Fibroblast of skin of right quadriceps (primary cell): Measurements from ENCODE around the gene NES.
A peak's percentile ranks its signal among the peaks of the same experiment; 100 is the strongest.

Source experiments
- DNase-seq: peaks from one replicate; pipeline ENCODE4 v3.0.0-alpha.2; 2013

NES gene

GRCh38 chr1:156677616-156678596, 699 bp upstream of the NES start:
- DNase-seq: peak; percentile 85

DNA sequence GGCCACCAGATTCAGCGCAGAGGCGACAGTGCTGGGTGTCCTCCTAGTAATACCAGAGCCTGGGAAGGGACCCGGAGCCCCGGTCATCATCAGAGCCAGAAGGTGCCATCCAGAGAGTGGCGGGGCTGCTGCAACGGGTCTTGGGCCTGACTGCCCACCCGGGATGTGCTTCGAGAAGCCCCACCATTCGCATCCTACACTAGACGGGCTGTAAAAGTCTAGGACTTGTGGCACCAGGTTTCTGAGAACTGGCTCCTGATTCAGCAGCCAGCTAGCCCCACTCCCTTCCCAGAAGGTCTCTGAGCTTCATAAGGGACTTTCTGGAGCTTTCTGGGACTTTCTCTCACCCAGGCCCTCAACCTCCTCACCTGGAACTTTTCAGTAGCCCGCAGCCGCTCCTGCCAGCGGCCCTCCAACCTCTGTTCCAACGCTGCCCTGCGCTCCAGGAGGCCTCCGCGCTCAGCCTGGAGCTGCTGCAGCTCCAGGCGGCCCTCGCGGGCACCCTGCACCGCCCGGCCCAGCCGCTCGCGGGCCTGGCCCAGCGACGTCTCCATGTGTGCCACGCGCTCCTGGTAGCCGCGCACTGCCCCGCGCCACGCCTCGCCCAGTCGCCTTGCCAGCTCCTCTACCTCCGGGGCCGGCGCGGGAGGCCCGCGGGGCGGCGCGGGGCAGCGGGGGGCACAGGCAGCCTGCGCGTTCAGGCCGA, 940 bp downstream of the NES start:
- no peak for DNase-seq

GRCh38 chr1:156675210-156676113, 1.7 kb downstream of the NES start:
- peak; percentile 62 for DNase-seq

DNA sequence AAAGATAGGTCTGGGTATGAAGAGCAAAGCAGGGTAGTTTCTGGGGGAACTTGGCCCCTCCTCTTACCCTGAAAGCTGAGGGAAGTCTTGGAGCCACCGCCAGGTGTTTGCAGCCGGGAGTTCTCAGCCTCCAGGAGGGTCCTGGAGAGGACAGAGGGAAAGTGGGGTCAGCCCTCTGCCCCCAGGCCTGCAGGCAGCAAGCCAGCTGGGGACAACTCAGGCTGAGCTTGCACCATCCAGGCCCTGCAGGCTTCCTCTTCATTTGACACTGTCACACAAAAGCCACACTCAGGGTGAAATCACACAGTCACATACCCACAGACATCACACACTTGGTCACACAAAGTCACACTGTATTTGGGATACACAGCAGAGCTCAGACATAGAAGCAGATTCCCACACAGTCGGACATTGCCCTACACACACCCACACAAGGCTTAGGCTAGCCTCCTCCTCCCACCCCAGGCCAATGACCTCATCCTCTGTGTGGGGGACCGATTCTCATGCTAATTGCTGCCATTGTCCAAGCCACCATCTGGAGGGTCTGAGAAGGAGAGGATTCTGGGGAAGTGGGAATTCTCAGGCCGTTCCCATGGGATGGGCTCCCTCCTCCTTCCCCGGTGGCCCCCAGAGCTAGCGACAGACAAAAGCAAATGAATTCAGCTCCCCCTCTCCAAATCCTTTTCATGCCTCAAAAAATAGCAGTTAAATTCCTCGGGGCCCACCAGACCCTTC, 3.7 kb downstream of the NES start:
- DNase-seq: no peak

DNA sequence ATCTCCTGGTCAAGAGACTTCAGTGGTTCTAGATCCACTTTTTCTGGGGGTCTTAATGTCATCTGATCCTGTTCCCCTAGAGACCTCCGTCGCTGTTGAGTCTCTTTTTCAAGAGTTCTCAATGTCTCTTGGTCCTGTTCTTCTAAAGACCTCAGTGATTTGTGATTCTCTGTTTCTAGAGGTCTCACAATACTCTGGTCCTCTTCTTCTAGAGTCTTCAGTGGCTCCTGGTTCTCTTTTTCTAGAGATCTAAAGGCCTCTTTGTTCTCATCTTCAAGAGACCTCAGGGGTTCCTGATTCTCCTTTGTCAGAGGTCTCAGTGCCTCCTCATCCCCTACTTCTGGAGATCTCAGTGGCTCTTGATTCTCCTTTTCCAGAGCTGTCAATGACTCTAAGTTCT, 5.4 kb downstream of the NES start:
- no peak for DNase-seq

GRCh38 chr1:156670791-156671190, 6.4 kb downstream of the NES start:
- DNase-seq: no peak

- no peak for DNase-seq
Measured at GRCh38 chr1:156670359-156670758, 6.8 kb downstream of the NES start.

DNA sequence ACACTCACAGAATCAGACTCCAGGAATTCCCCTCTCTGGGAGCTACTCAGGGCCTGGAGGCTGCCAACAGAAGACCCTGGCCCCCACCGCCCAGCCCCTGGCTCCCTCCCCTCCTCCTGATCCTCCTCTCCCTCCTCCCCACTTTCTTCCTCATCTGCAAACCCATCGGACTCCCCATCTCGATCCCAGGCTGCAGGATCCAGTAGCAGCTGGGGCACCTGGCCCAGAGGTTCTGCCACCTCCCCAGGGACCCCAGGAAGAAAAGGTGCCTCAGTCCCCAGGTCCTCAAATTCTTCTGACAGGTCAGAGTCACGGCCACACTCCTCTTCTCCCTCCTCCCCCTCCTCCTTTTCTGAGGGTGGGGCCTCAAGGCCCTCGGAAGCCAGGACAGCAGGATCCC, 7.4 kb downstream of the NES start:
- DNase-seq: no peak

GRCh38 chr1:156668801-156669637, 8.2 kb downstream of the NES start:
- no peak for DNase-seq

GRCh38 chr1:156667968-156668709, 9.1 kb downstream of the NES start:
- DNase-seq: no peak

GRCh38 chr1:156667610-156667967, 9.6 kb downstream of the NES start:
- DNase-seq: peak; percentile 42

DNA sequence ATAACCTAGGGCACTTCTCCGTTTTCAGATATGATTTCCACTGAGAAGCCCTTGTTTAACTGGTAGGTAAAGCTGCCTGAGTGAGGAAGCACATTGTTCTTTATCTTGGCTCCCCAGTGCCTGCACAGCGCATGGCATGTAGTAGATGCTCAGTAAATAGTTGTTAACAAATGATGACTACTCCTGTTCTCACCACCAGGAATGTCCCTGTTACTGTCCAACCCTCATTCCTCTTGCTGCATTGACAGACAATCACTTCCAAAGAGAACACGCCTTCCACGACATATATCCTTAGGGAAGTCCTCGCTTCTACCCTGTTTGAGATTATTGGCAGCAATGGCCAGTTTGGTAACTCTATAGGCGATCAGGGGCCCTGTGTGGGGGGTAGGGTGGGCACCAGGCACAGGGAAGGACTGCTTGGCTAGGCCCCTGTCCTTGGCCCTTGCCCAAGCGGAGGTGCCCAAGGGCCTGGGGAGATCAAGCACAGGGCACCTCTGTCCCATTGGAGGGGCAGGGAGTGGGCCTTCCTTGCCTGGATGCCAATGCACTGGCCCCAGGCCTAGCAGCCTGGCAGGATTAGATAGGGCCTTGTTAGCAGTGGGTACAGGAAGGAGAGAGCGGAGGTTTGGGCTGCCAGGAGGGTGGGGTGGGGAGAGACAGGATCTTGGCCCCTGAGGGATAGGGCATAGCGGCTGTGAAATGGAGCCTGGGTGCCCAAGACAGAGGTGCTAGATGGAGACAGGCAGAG, 10.2 kb downstream of the NES start:
- no peak for DNase-seq

GRCh38 chr1:156665539-156665938, 11.7 kb downstream of the NES start:
- DNase-seq: no peak

DNA sequence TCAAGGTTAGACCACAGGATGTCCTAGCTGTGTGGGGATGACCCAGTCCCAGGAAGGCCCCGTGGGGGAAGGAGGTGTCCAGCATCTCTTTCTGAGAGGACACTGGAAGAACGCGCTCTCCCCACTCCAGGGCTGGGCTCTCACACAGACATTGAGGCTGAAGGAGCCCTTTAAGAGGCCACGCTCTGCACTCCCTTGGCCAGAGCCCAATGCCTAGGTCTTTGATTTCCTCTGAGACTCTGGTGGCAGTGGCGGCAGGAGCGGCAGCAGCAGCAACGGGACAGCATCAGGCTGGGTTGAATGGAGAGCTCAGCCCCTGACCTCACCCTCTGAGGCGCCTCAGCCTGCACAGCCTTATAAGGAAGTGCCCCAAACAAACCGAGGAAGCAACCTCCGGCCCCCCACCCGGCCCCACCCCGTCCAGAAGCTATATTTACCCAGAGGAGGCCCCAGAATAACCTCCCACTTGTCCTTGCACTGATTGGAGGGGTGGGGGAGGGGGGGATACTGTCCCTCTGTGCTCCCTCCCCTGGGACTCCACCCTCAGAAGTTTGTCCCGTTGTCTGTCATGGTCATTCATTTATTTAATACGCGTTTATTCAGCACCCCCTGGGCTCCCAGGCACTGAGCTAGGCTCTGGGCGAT, 12.3 kb downstream of the NES start:
- no peak for DNase-seq

- peak; percentile 39 for DNase-seq
Measured at GRCh38 chr1:156664046-156664766, 13.0 kb downstream of the NES start.

- peak; percentile 54 for DNase-seq
Measured at GRCh38 chr1:156663178-156663577, 14.0 kb downstream of the NES start.

- DNase-seq: no peak
Measured at GRCh38 chr1:156662800-156663055, 14.5 kb downstream of the NES start.

DNA sequence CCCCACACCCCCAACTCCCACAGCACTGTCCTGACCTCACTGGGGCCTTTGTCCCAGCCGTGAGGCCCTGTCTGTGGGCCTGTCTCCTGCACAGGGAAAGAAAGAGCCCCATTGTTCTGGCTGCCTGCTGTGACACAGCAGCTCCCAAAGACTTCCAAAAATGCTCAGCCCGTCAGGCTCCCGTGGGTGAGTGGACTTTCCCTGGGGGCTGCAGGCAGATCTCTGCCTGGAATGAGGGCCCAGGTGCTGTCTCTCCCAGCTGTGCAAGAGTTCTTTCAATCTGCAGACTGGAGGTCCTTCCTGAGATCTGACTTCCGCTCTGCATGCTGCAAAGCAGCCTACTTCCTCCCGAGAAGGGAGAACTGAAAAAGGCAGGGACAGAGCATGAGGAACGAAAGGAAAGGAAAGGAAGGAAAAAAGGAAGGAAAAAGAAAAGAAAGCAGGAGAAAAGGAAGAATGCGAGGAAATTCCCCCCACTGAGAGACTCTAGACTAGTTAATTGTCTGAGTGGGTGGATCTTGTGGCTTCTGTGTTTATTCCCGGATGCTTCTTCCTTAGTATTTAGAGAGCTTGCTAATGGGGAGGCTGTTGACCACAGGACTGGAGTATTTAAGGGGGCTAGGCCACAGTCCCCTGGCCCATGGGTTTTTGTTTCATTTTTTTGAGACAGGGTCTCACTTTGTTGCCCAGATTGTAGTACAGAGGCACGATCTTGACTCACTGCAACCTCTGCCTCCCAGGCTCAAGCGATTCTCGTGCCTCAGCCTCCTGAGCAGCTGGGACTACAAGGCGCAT, 15.0 kb downstream of the NES start:
- peak; percentile 30 for DNase-seq
